ENCODE data around the gene LEAP2.

GRCh38 chr5:132825033-132825833 lies 48.2 kb upstream of the LEAP2 start:
- TF ChIP-seq CHD4 (IDR thresholded peaks at IDR 0.05): no peak
- TF ChIP-seq USF1 (IDR thresholded peaks at IDR 0.05; ENCODE audit: borderline replicate concordance, extremely low read length, insufficient read depth, low read depth, low read length): no peak
- TF ChIP-seq CTCF (IDR thresholded peaks at IDR 0.05 in 2 of 3, conservative IDR thresholded peaks at IDR 0.05 in 1 of 3; ENCODE audit: control insufficient read depth in 2 of 3, extremely low read depth in 1 of 3, insufficient read depth in 1 of 3, low read depth in 3 of 3, low read length in 3 of 3): 0 out of 6 replicates have a peak, but pooled peaks of 1 of the 3 experiments have one; percentile 3
- no peak for TF ChIP-seq SUZ12 (IDR thresholded peaks at IDR 0.05; ENCODE audit: unreplicated experiment)
- no peak for TF ChIP-seq REST (IDR thresholded peaks at IDR 0.05; ENCODE audit: low read depth, low read length)
- TF ChIP-seq SRF (IDR thresholded peaks at IDR 0.05; ENCODE audit: low read depth in 2 of 2, low read length in 2 of 2): no peak
- TF ChIP-seq POLR2A (IDR thresholded peaks at IDR 0.05; ENCODE audit: low read depth, low read length): no peak
- TF ChIP-seq RAD21 (IDR thresholded peaks at IDR 0.05; ENCODE audit: insufficient read depth, low read depth, low read length): no peak
- no peak for TF ChIP-seq POLR2AphosphoS5 (IDR thresholded peaks at IDR 0.05; ENCODE audit: low read length)
- no peak for TF ChIP-seq MEF2A (IDR thresholded peaks at IDR 0.05; ENCODE audit: insufficient read depth, low read depth, low read length)
- no peak for TF ChIP-seq TARDBP (IDR thresholded peaks at IDR 0.05; ENCODE audit: borderline replicate concordance)
- TF ChIP-seq HDAC2 (IDR thresholded peaks at IDR 0.05): no peak
- no peak for TF ChIP-seq KDM1A (IDR thresholded peaks at IDR 0.05; ENCODE audit: borderline replicate concordance)
- no peak for TF ChIP-seq SIN3A (IDR thresholded peaks at IDR 0.05; ENCODE audit: low read depth, low read length)

All from GM12878 (cell line).